ENCODE results near the gene CEP83.

DNA sequence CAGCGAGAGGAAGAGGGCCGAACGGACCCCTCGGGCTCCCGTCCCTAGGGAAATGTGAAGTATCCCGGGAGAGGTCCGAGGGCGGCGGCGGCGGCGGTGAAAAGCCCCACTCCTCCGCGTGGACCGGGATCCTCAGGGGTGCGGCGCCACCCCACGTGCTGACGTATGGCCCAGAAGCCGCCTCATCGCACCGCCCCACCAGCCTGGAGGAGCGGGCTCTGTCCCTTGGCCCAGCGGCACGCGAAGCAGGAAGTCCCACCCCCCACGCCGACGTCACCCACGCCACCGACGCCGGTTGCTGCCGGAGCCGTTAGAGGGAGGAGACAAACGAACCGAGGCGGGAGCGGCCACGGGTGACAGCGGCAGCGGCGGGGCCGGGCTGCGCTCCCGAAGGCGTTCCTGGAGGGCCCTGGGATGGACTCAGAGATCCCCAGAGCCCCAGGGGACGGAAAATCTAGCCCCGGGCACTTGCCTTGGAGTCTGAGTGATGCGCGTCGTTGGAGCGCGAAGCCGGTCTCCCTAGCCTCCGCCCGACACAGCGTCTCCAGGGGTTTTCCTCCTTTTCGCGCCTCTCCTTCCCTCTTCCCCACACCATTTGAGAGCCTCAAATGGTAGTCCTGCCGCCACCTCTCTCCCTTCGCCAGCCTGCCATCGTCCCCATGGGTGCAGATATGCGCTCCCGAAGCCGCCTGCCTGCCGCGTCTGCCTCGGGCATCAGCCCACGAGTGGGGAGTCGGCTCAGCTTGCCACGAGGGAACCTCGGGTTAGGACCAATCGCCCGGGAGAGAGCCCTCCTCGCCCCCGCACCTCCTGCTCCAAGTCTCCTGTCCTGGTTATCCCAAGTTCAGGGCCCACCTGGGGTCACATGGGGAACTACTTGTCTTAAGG, at the start of gene CEP83:
- TF ChIP-seq EZH2phosphoT487 (IDR thresholded peaks at IDR 0.05; ENCODE audit: low read depth), result no peak
- TF ChIP-seq, protein P1, sequence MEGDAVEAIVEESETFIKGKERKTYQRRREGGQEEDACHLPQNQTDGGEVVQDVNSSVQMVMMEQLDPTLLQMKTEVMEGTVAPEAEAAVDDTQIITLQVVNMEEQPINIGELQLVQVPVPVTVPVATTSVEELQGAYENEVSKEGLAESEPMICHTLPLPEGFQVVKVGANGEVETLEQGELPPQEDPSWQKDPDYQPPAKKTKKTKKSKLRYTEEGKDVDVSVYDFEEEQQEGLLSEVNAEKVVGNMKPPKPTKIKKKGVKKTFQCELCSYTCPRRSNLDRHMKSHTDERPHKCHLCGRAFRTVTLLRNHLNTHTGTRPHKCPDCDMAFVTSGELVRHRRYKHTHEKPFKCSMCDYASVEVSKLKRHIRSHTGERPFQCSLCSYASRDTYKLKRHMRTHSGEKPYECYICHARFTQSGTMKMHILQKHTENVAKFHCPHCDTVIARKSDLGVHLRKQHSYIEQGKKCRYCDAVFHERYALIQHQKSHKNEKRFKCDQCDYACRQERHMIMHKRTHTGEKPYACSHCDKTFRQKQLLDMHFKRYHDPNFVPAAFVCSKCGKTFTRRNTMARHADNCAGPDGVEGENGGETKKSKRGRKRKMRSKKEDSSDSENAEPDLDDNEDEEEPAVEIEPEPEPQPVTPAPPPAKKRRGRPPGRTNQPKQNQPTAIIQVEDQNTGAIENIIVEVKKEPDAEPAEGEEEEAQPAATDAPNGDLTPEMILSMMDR (IDR thresholded peaks at IDR 0.05; ENCODE audit: low read depth, low read length), result no peak
